Nephron (organoid): ENCODE data around the gene HTT.

ENCODE experiments used
- H3K27ac Mint-ChIP-seq, 3 experiments: 2 replicates each; pipeline ENCODE4 v1.8.0; 2020; ENCODE audit warnings: mixed read lengths in 3 of 3, mild to moderate bottlenecking in 2 of 3, moderate library complexity in 1 of 3
- H3K27me3 Mint-ChIP-seq: 2 replicates; pipeline ENCODE4 v1.8.0; 2021; ENCODE audit warnings: low read depth, mild to moderate bottlenecking, moderate library complexity, mixed read lengths
- H3K36me3 Mint-ChIP-seq: 2 replicates; pipeline ENCODE4 v1.8.0; 2020; ENCODE audit warnings: low read depth, mixed read lengths
- H3K4me1 Mint-ChIP-seq: 2 replicates; pipeline ENCODE4 v1.8.0; 2020; ENCODE audit warnings: mixed read lengths
- H3K4me3 Mint-ChIP-seq, 3 experiments: 2 replicates each; pipeline ENCODE4 v1.8.0; 2020; ENCODE audit warnings: mild to moderate bottlenecking in 3 of 3, mixed read lengths in 3 of 3, moderate library complexity in 2 of 3
- H3K9me3 Mint-ChIP-seq: 2 replicates; pipeline ENCODE4 v1.8.0; 2020; ENCODE audit warnings: mixed read lengths
- CTCF ChIP-seq, 3 experiments: fragments of 200-600 bp; sonication (generic); IDR thresholded peaks; one replicate each; pipeline ENCODE4 v1.5.0; 2021; ENCODE audit warnings: antibody characterized with exemption in 3 of 3; ENCODE audit not compliant: unreplicated experiment in 3 of 3

HTT gene

GRCh38 chr4:3226944-3227343 is 152.5 kb downstream of the HTT start:
- no peak for TF ChIP-seq CTCF (IDR thresholded peaks at IDR 0.05; ENCODE audit: unreplicated experiment in 3 of 3)
- no peaks in the 10 kb centered on the region for H3K9me3 Mint-ChIP-seq

GRCh38 chr4:3227878-3228675 is 153.6 kb downstream of the HTT start:
- Mint-ChIP-seq H3K27me3 (no peaks in the 10 kb centered on the region), H3K4me1 (no peaks in the 10 kb centered on the region), H3K36me3 (peaks cover 54% of the 10 kb centered on the region), H3K4me3 (no peak overlapping the region), H3K27ac (no peak overlapping the region), H3K9me3 (no peaks in the 10 kb centered on the region)
- TF ChIP-seq CTCF (IDR thresholded peaks at IDR 0.05; ENCODE audit: unreplicated experiment in 3 of 3): no peak

More at GRCh38 chr4:3226944-3227343, 152.5 kb downstream of the HTT start:
- H3K4me1 Mint-ChIP-seq: no peaks in the 10 kb centered on the region
- H3K4me3 Mint-ChIP-seq: no peak overlapping the region
- H3K27ac Mint-ChIP-seq: no peak overlapping the region
- H3K36me3 Mint-ChIP-seq: peaks cover 63% of the 10 kb centered on the region
- H3K27me3 Mint-ChIP-seq: no peaks in the 10 kb centered on the region

GRCh38 chr4:3228881-3229280 is 154.4 kb downstream of the HTT start:
- no peaks in the 10 kb centered on the region for H3K27me3 Mint-ChIP-seq
- no peak overlapping the region for H3K4me3 Mint-ChIP-seq
- TF ChIP-seq CTCF (IDR thresholded peaks at IDR 0.05; ENCODE audit: unreplicated experiment in 3 of 3): no peak
- H3K4me1 Mint-ChIP-seq: no peaks in the 10 kb centered on the region
- no peaks in the 10 kb centered on the region for H3K9me3 Mint-ChIP-seq
- peaks cover 53% of the 10 kb centered on the region for H3K36me3 Mint-ChIP-seq
- H3K27ac Mint-ChIP-seq: no peak overlapping the region

GRCh38 chr4:3229328-3229727 is 154.8 kb downstream of the HTT start:
- peaks cover 53% of the 10 kb centered on the region for H3K36me3 Mint-ChIP-seq
- H3K27ac Mint-ChIP-seq: no peak overlapping the region
- H3K4me3 Mint-ChIP-seq: no peak overlapping the region
- TF ChIP-seq CTCF (IDR thresholded peaks at IDR 0.05; ENCODE audit: unreplicated experiment in 3 of 3): no peak
- no peaks in the 10 kb centered on the region for H3K27me3 Mint-ChIP-seq
- H3K9me3 Mint-ChIP-seq: no peaks in the 10 kb centered on the region
- no peaks in the 10 kb centered on the region for H3K4me1 Mint-ChIP-seq

GRCh38 chr4:3229964-3230363 is 155.5 kb downstream of the HTT start:
- Mint-ChIP-seq H3K4me3 (no peak overlapping the region), H3K27me3 (no peaks in the 10 kb centered on the region), H3K4me1 (no peaks in the 10 kb centered on the region), H3K27ac (no peak overlapping the region), H3K9me3 (no peaks in the 10 kb centered on the region), H3K36me3 (peaks cover 52% of the 10 kb centered on the region)
- no peak for TF ChIP-seq CTCF (IDR thresholded peaks at IDR 0.05; ENCODE audit: unreplicated experiment in 3 of 3)

- no peak overlapping the region for H3K4me3 Mint-ChIP-seq
- TF ChIP-seq CTCF (IDR thresholded peaks at IDR 0.05; ENCODE audit: unreplicated experiment in 3 of 3): no peak
- H3K9me3 Mint-ChIP-seq: no peaks in the 10 kb centered on the region
- peaks cover 45% of the 10 kb centered on the region for H3K36me3 Mint-ChIP-seq
- H3K27ac Mint-ChIP-seq: no peak overlapping the region
- no peaks in the 10 kb centered on the region for H3K27me3 Mint-ChIP-seq
- no peaks in the 10 kb centered on the region for H3K4me1 Mint-ChIP-seq
Observed at GRCh38 chr4:3231471-3231870, 157.0 kb downstream of the HTT start.
